Vein endothelial cell (primary cell): ENCODE results near the gene PRKAR1A. TPM values are rescaled to one million over a fixed set of nuclear protein-coding genes. Genes with fewer than 3 reads are reported as not detected.

Experiments
- total RNA-seq: library from RNA; depleted of rRNA; stranded (reverse); fragments of >200 nt; gene quantifications from 2 replicates; pipeline ENCODE4 v1.2.3, GENCODE V29; 2012

Gene PRKAR1A
- total RNA-seq = 212 and 256 TPM in 2 replicates

GRCh38 chr17:68512247-68512959 lies at the start of gene PRKAR1A:
PRKAR1A (plus strand) TSS chr17:68512430; CDS start chr17:68515400, 2,970 bp downstream.

Other genes starting within 250 kb of the PRKAR1A start
- gene SLC16A6, start 221.3 kb upstream of the PRKAR1A start, total RNA-seq = 0.96 and 2.0 TPM in 2 replicates
- 7.9 and 8.8 TPM in 2 replicates for gene ARSG, start 220.9 kb upstream of the PRKAR1A start, total RNA-seq
- gene WIPI1, start 54.9 kb upstream of the PRKAR1A start, total RNA-seq = 37.6 and 62.1 TPM in 2 replicates
- gene FAM20A, start 88.9 kb downstream of the PRKAR1A start, total RNA-seq = not detected in 2 replicates